HepG2 (cell line): ENCODE measurements around the gene KLF3. TPM values are rescaled to one million over a fixed set of nuclear protein-coding genes. Genes with fewer than 3 reads are reported as not detected.
A peak's percentile ranks its signal among the peaks of the same experiment; 100 is the strongest.

Source experiments
- GABPB1 ChIP-seq: IDR thresholded peaks from 2 replicates; pipeline ENCODE4 v1.6.1; 2016; ENCODE audit warnings: mild to moderate bottlenecking, missing genetic modification reagents, moderate library complexity, missing compliant biosample characterization
- HDAC2 ChIP-seq: sonication (generic); formaldehyde crosslinking; IDR thresholded peaks from 2 replicates; pipeline ENCODE4 v1.4.0; 2020; ENCODE audit warnings: missing genetic modification reagents
- HMG20B ChIP-seq: conservative IDR thresholded peaks from 2 replicates; pipeline ENCODE4 v1.6.1; 2016; ENCODE audit warnings: missing genetic modification reagents, missing compliant biosample characterization
- HNF4A ChIP-seq: sonication (generic); formaldehyde crosslinking; IDR thresholded peaks from 2 replicates; pipeline ENCODE4 v1.4.0; 2020; ENCODE audit warnings: missing genetic modification reagents
- KAT2B ChIP-seq: fragments of 150-350 bp; IDR thresholded peaks from 2 replicates; pipeline ENCODE4 v1.6.1; 2014; ENCODE audit warnings: low read depth, low read length, borderline replicate concordance
- MAZ ChIP-seq, 2 experiments: sonication (generic) in 1 of 2; formaldehyde crosslinking in 1 of 2; IDR thresholded peaks; 2 replicates each; pipeline versions ENCODE4 v1.5.0 to v1.6.1; 2012 to 2020; ENCODE audit warnings: low read depth in 2 of 2, mild to moderate bottlenecking in 2 of 2, borderline replicate concordance in 1 of 2, improper control_type of control experiment in 1 of 2, low read length in 1 of 2, missing genetic modification reagents in 1 of 2, moderate library complexity in 1 of 2
- NCOR1 ChIP-seq: fragments of 200-600 bp; sonication (generic); IDR thresholded peaks from 2 replicates; pipeline ENCODE4 v1.7.0; 2017; ENCODE audit warnings: antibody characterized with exemption, low read length, borderline replicate concordance
- POLR2A ChIP-seq, 2 experiments: IDR thresholded peaks; 2 replicates each; pipeline ENCODE4 v1.6.1; 2011; ENCODE audit warnings: low read depth in 2 of 2, low read length in 2 of 2, mild to moderate bottlenecking in 1 of 2, moderate library complexity in 1 of 2; ENCODE audit not compliant: insufficient read depth in 1 of 2
- ZEB1 ChIP-seq: IDR thresholded peaks from 2 replicates; pipeline ENCODE4 v1.6.1; 2012; ENCODE audit warnings: mild to moderate bottlenecking, low read depth, inconsistent platforms; ENCODE audit not compliant: insufficient replicate concordance
- ZFX ChIP-seq: sonication (generic); formaldehyde crosslinking; IDR thresholded peaks from 2 replicates; pipeline ENCODE4 v1.4.0; 2020; ENCODE audit warnings: mild to moderate bottlenecking, low read depth, missing genetic modification reagents, moderate library complexity
- ZNF432 ChIP-seq: sonication (generic); formaldehyde crosslinking; IDR thresholded peaks from 2 replicates; pipeline ENCODE4 v1.5.0; 2020; ENCODE audit warnings: missing genetic modification reagents, mild to moderate bottlenecking, borderline replicate concordance
- ZNF564 ChIP-seq: sonication (generic); formaldehyde crosslinking; IDR thresholded peaks from 2 replicates; pipeline ENCODE4 v1.8.1; 2023; ENCODE audit warnings: mild to moderate bottlenecking, missing genetic modification reagents
- ZSCAN21 ChIP-seq: sonication (generic); formaldehyde crosslinking; IDR thresholded peaks from 2 replicates; pipeline ENCODE4 v1.8.0; 2022; ENCODE audit warnings: mild to moderate bottlenecking, missing genetic modification reagents, moderate library complexity, borderline replicate concordance
- polyA plus RNA-seq, 8 experiments: library from polyadenylated mRNA; depleted of rRNA in 3 of 8; stranded (reverse) in 7 of 8; unstranded in 1 of 8; fragments of >200 nt; fragmentation: Illumina TruSeq in 4 of 8; extraction: Trizol in 4 of 8; gene quantifications; 2 replicates each; pipeline versions ENCODE4 v1.2.1 to v1.2.3, GENCODE V29; 2011 to 2016; ENCODE audit warnings: low read depth in 4 of 8, missing spikeins in 1 of 8, mixed read lengths in 1 of 8; ENCODE audit not compliant: insufficient read depth in 1 of 8
- total RNA-seq, 5 experiments: library from RNA; depleted of rRNA; stranded (reverse); fragments of >200 nt; fragmentation: Illumina TruSeq; extraction: Trizol; gene quantifications; 2 replicates each; pipeline ENCODE4 v1.2.3, GENCODE V29; 2016; ENCODE audit warnings: low read depth in 1 of 5
- TF ChIP-seq, protein P1 (sequence below): IDR thresholded peaks from 2 replicates; pipeline ENCODE4 v1.6.1; 2016; ENCODE audit warnings: missing genetic modification reagents, missing compliant biosample characterization
- TF ChIP-seq, protein P2 (sequence below): IDR thresholded peaks from 2 replicates; pipeline ENCODE4 v1.6.1; 2012; ENCODE audit warnings: low read length, improper control_type of control experiment
- TF ChIP-seq, protein P3 (sequence below): sonication (generic); formaldehyde crosslinking; IDR thresholded peaks from 2 replicates; pipeline ENCODE4 v1.8.1; 2023; ENCODE audit warnings: mild to moderate bottlenecking, moderate library complexity, missing genetic modification reagents
- TF ChIP-seq, protein P4 (sequence below): sonication (generic); formaldehyde crosslinking; IDR thresholded peaks from 2 replicates; pipeline ENCODE4 v1.5.1; 2020; ENCODE audit warnings: missing genetic modification reagents, mild to moderate bottlenecking, borderline replicate concordance
- TF ChIP-seq, protein P5 (sequence below): sonication (generic); formaldehyde crosslinking; conservative IDR thresholded peaks from 2 replicates; pipeline ENCODE4 v1.4.0; 2020; ENCODE audit warnings: missing genetic modification reagents

Gene KLF3
- total and polyA plus RNA-seq, 2 of the 13 experiments (the other 11 are each of a cell fraction or from before 2014, with no cell fraction given): 29.1 to 37.8 TPM

DNA sequence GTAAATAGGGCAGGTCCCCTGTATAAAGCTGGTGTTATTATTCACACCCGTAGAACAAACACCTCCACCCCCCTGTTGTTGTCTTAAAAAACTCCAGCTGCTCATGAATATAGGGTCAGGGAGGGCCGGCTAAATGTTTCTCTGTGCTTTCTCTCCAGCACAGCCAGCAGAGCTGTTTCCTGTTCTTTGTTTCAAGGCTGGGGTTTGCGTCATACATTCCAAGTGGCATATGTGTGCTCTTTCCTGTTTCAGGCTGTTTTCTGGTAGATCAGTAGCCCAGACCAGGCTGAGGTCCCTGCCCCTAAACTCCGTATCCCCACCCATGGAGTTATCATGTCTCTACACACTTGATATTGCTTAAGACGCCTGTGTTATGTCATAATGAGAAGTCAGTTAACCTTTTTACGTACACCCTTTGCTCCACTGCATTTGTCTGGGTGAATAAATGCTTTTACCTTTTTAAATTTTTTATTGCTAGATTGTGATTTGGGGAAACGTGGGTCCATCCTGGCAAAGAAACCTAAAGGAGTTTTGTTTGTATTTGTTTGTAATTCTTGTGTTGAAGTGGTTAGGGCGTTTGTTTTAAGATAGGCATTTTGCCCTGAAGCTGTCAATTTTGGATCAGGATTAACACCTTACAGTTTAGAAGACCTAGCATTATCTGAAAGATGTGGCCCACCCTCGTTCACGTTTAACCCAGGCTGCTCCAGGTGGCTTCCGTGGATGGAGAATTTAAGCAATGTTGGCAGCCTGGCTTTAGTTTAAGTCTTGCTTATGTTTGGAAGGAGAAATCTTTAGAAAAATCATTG is 3.3 kb downstream of the KLF3 start (continued):
- TF ChIP-seq POLR2A (IDR thresholded peaks at IDR 0.05; ENCODE audit: insufficient read depth in 1 of 2, low read depth in 2 of 2, low read length in 2 of 2) (peak; percentile 60 to 77), ZEB1 (no peak), ZSCAN21 (CRISPR knock-in tag) (no peak), HMG20B (peak; percentile 36; the same call in 1 of the 2 replicates), HDAC2 (CRISPR knock-in tag) (peak; percentile 85), ZFX (CRISPR knock-in tag) (peak; percentile 41), MAZ (IDR thresholded peaks at IDR 0.05; ENCODE audit: borderline replicate concordance, low read depth, low read length) (no peak), MAZ (CRISPR knock-in tag; IDR thresholded peaks at IDR 0.05; ENCODE audit: low read depth) (peak; percentile 24; the same call in 1 of the 2 replicates), HNF4A (CRISPR knock-in tag) (peak; percentile 58; the same call in 1 of the 2 replicates), ZNF432 (CRISPR knock-in tag) (no peak), GABPB1 (CRISPR knock-in tag) (peak; percentile 68), ZNF564 (CRISPR knock-in tag) (peak; percentile 45; the same call in 1 of the 2 replicates), KAT2B (no peak), NCOR1 (no peak; the same call in 1 of the 2 replicates)
- TF ChIP-seq, protein P1, sequence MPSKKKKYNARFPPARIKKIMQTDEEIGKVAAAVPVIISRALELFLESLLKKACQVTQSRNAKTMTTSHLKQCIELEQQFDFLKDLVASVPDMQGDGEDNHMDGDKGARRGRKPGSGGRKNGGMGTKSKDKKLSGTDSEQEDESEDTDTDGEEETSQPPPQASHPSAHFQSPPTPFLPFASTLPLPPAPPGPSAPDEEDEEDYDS (CRISPR knock-in tag): peak; percentile 71
- TF ChIP-seq, protein P2, sequence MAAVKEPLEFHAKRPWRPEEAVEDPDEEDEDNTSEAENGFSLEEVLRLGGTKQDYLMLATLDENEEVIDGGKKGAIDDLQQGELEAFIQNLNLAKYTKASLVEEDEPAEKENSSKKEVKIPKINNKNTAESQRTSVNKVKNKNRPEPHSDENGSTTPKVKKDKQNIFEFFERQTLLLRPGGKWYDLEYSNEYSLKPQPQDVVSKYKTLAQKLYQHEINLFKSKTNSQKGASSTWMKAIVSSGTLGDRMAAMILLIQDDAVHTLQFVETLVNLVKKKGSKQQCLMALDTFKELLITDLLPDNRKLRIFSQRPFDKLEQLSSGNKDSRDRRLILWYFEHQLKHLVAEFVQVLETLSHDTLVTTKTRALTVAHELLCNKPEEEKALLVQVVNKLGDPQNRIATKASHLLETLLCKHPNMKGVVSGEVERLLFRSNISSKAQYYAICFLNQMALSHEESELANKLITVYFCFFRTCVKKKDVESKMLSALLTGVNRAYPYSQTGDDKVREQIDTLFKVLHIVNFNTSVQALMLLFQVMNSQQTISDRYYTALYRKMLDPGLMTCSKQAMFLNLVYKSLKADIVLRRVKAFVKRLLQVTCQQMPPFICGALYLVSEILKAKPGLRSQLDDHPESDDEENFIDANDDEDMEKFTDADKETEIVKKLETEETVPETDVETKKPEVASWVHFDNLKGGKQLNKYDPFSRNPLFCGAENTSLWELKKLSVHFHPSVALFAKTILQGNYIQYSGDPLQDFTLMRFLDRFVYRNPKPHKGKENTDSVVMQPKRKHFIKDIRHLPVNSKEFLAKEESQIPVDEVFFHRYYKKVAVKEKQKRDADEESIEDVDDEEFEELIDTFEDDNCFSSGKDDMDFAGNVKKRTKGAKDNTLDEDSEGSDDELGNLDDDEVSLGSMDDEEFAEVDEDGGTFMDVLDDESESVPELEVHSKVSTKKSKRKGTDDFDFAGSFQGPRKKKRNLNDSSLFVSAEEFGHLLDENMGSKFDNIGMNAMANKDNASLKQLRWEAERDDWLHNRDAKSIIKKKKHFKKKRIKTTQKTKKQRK: no peak
- TF ChIP-seq, protein P3, sequence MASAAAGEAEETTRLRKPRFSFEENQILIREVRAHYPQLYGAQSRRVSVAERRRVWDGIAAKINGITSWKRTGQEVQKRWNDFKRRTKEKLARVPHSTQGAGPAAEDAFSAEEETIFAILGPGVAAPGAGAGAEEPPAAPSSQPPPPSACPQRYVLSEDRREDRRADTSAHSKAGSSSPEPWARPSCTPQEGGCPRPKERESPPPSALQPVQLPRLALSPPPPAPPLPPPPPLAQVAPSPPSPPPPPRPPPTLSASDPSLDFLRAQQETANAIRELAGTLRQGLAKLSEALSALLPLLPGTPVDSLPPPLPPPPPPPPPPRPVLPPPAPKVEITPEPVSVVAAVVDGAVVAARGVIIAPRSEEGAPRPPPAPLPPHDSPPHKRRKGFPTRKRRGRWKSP (CRISPR knock-in tag): 0 out of 2 replicates have a peak, but pooled peaks have one; percentile 55
- TF ChIP-seq, protein P4, sequence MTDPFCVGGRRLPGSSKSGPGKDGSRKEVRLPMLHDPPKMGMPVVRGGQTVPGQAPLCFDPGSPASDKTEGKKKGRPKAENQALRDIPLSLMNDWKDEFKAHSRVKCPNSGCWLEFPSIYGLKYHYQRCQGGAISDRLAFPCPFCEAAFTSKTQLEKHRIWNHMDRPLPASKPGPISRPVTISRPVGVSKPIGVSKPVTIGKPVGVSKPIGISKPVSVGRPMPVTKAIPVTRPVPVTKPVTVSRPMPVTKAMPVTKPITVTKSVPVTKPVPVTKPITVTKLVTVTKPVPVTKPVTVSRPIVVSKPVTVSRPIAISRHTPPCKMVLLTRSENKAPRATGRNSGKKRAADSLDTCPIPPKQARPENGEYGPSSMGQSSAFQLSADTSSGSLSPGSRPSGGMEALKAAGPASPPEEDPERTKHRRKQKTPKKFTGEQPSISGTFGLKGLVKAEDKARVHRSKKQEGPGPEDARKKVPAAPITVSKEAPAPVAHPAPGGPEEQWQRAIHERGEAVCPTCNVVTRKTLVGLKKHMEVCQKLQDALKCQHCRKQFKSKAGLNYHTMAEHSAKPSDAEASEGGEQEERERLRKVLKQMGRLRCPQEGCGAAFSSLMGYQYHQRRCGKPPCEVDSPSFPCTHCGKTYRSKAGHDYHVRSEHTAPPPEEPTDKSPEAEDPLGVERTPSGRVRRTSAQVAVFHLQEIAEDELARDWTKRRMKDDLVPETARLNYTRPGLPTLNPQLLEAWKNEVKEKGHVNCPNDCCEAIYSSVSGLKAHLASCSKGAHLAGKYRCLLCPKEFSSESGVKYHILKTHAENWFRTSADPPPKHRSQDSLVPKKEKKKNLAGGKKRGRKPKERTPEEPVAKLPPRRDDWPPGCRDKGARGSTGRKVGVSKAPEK: peak; percentile 56; the same call in 1 of the 2 replicates
- TF ChIP-seq, protein P5, sequence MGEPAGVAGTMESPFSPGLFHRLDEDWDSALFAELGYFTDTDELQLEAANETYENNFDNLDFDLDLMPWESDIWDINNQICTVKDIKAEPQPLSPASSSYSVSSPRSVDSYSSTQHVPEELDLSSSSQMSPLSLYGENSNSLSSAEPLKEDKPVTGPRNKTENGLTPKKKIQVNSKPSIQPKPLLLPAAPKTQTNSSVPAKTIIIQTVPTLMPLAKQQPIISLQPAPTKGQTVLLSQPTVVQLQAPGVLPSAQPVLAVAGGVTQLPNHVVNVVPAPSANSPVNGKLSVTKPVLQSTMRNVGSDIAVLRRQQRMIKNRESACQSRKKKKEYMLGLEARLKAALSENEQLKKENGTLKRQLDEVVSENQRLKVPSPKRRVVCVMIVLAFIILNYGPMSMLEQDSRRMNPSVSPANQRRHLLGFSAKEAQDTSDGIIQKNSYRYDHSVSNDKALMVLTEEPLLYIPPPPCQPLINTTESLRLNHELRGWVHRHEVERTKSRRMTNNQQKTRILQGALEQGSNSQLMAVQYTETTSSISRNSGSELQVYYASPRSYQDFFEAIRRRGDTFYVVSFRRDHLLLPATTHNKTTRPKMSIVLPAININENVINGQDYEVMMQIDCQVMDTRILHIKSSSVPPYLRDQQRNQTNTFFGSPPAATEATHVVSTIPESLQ (CRISPR knock-in tag): no peak
